Psoas muscle (tissue), 8 donors: ENCODE measurements around the gene GLI3. TPM values are rescaled to one million over a fixed set of nuclear protein-coding genes. Genes with fewer than 3 reads are reported as not detected.

Source experiments
- ATAC-seq, 4 donors: fragments of 200-7000 bp; cut with Tn5 transposase; one replicate each; pipeline ENCODE4 v1.9.1; 2020; ENCODE audit warnings: moderate library complexity in 3 of 4, mild to moderate bottlenecking in 2 of 4
- DNase-seq, 2 donors: peaks; one replicate each; pipeline ENCODE4 v3.0.0-alpha.2; 2020
- H3K27ac ChIP-seq: fragments of 200-600 bp; one replicate; pipeline ENCODE4 v1.8.0; 2022
- H3K27me3 ChIP-seq, 3 donors: fragments of 200-600 bp in 1 of 3; one replicate each; pipeline versions ENCODE4 v1.6.1 to v1.8.0; 2013 to 2022; ENCODE audit warnings: low read length in 2 of 3, mild to moderate bottlenecking in 2 of 3, moderate library complexity in 1 of 3; ENCODE audit not compliant: insufficient read depth in 3 of 3
- H3K36me3 ChIP-seq, 2 donors: fragments of 200-600 bp in 1 of 2; one replicate each; pipeline versions ENCODE4 v1.6.1 to v1.8.0; 2013 to 2022; ENCODE audit warnings: low read depth in 1 of 2, mild to moderate bottlenecking in 1 of 2, moderate library complexity in 1 of 2; ENCODE audit not compliant: insufficient read depth in 1 of 2
- H3K4me1 ChIP-seq: fragments of 200-600 bp; one replicate; pipeline ENCODE4 v1.8.0; 2022
- H3K4me3 ChIP-seq: fragments of 200-600 bp; one replicate; pipeline ENCODE4 v1.8.0; 2022; ENCODE audit warnings: mild to moderate bottlenecking
- H3K9me3 ChIP-seq: fragments of 200-600 bp; one replicate; pipeline ENCODE4 v1.8.0; 2022
- WGBS, 3 donors: extraction: QIAGEN DNeasy Blood & Tissue Kit; methylation state at CpG; one replicate each; pipeline versions ENCODE4 v1.1.6 to v1.1.7; 2013; 5-methylcytosine and 5-hydroxymethylcytosine counted together
- intact Hi-C, 2 donors: fragments of 100-400 bp; cut with DNase I; formaldehyde crosslinking; loops; one replicate each; pipeline versions ENCODE4 v1.11.0 to v1.14.2; 2022
- polyA plus RNA-seq, 3 donors: library from polyadenylated mRNA; stranded (reverse); fragments of 200-250 nt; gene quantifications; one replicate each; pipeline ENCODE4 v1.2.3, GENCODE V29; 2013
- total RNA-seq, 4 donors: library from RNA; stranded (reverse); fragmentation: NEBNext Ultra II Directional in 2 of 4; extraction: Animal tissue kit (Norgen Biotek cat#: 25700) in 2 of 4; gene quantifications; one replicate each; pipeline versions ENCODE4 v1.2.1 to v1.2.4, GENCODE V29; 2021 to 2023
- TF ChIP-seq, protein P1 (sequence below): fragments of 200-600 bp; IDR thresholded peaks from one replicate; pipeline ENCODE4 v1.8.0; 2022; ENCODE audit warnings: antibody characterized with exemption
- donor health status: healthy with polysubstance abuse.
- donor health status: DM: no; HTN: no; CAD: no; lungs with moderate emphysema.
- donor health status: Bipolar disorder and iron deficiency.
- donor health status: healthy.
- donor health status: DM: yes; HTN: yes; CAD: no.
- donor health status: DM: no; HTN: no; CAD: no.
- donor health status: DM: no; HTN: no; CAD: no.
- donor health status: DM: yes; HTN: yes; CAD: no.

Gene GLI3
- total and polyA plus RNA-seq, 7 donors: 0.24 to 4.9 (median 3.2) TPM

- TF ChIP-seq, protein P1, sequence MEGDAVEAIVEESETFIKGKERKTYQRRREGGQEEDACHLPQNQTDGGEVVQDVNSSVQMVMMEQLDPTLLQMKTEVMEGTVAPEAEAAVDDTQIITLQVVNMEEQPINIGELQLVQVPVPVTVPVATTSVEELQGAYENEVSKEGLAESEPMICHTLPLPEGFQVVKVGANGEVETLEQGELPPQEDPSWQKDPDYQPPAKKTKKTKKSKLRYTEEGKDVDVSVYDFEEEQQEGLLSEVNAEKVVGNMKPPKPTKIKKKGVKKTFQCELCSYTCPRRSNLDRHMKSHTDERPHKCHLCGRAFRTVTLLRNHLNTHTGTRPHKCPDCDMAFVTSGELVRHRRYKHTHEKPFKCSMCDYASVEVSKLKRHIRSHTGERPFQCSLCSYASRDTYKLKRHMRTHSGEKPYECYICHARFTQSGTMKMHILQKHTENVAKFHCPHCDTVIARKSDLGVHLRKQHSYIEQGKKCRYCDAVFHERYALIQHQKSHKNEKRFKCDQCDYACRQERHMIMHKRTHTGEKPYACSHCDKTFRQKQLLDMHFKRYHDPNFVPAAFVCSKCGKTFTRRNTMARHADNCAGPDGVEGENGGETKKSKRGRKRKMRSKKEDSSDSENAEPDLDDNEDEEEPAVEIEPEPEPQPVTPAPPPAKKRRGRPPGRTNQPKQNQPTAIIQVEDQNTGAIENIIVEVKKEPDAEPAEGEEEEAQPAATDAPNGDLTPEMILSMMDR: no peak
- intact Hi-C loops: no loop called here
- peaks cover 8% of the 10 kb centered on the region for H3K9me3 ChIP-seq
- H3K27ac ChIP-seq: no peak overlapping the region
- no peaks in the 10 kb centered on the region for H3K36me3 ChIP-seq
- DNase-seq (no peak), ATAC-seq (no peak)
- no peak overlapping the region for H3K4me3 ChIP-seq
- WGBS, 3 donors: 73 to 81% (median 76%) methylated on average over 2 of the region's 2 CpGs
- no peaks in the 10 kb centered on the region for H3K27me3 ChIP-seq
- no peaks in the 10 kb centered on the region for H3K4me1 ChIP-seq
Measured at GRCh38 chr7:42128703-42129102, 108.3 kb downstream of the GLI3 start.

DNA sequence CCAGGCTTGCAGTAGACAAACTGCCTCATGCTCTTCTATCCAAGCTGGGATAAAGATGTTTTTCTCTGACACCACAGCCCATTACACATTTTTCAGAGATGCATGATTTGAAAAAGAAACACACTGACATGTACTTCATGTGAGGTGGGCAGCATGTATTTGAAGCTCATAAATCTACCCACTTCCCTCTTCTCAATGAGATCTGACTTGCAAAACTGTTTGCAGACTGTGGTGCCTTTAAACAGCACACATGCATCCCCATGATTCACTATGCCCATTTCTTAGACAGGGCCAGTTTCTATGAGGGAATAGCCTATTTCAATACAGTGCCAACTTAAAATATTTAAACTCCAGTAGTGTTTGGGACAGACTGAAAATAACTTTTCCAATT, 109.8 kb downstream of the GLI3 start:
- Histone ChIP-seq H3K4me3 (no peak overlapping the region), H3K4me1 (no peaks in the 10 kb centered on the region), H3K36me3 (no peaks in the 10 kb centered on the region), H3K27me3 (no peaks in the 10 kb centered on the region), H3K27ac (no peak overlapping the region), H3K9me3 (peaks cover 8% of the 10 kb centered on the region)
- ATAC-seq (no peak), DNase-seq (no peak)
- intact Hi-C loops: no loop called here
- TF ChIP-seq, protein P1: no peak

DNA sequence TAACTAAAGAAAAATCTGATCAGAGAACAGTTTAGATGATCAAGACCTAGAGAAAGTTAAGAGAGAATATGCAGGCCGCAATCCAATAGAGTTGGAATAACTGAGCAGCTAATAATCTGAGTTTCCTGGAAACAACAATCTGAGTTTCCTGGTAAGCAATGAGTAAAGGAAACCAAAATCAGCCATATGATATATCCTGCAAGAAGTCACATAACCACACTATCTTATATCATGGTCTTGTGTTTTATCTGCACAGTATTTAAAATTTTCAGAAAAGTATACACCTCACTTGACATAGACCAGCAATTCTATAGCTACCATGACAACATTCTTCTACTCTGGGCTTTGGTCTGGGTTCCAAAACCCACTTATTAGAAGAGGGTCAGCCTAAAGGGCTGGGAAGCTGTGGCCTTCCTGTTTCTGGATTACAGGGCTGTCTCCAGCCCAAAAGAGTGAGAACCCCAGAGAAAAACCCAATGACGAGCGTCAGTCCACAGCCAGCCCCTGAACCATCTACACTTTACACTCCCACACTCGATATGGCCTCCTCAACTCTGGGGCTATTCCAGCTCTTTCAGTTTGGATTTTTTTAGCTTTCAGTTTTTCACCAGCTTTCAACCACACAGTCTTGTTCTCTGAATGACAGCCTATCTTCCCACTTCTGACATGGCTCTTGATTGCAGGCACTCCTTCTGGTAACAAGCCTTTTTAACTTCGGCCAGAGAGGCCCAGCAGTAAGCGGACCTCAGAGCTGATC, 110.4 kb downstream of the GLI3 start:
- no peak for ATAC-seq
- WGBS, 3 donors: 87 to 93% (median 92%) methylated on average over 6 of the region's 6 CpGs
- intact Hi-C loops: no loop called here

DNA sequence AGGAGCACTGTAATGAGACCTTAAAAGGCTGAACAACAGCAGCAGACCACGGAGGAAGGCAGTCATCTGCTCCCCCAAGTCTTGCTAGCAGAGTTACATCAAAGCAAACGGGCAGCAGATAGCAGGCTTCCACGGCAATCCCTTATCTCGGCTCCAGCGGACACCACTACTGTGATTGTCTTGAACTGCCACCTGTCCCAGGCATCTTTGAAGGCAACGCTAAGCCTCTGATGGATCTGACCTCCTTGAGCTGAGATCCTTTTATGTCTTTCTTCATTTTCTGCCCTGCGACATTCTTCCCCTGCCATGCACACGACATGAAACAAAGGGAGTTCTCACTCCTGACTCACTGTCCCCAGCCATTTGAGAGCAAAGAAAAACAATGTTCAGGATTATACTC, 111.7 kb downstream of the GLI3 start:
- H3K4me3 ChIP-seq: no peak overlapping the region
- ATAC-seq: no peak

More for the DNA sequence above, 110.4 kb downstream of the GLI3 start:
- no peak for DNase-seq
- TF ChIP-seq, protein P1: no peak
- no peaks in the 10 kb centered on the region for H3K36me3 ChIP-seq
- no peak overlapping the region for H3K4me3 ChIP-seq
- no peaks in the 10 kb centered on the region for H3K4me1 ChIP-seq
- H3K27ac ChIP-seq: no peak overlapping the region
- H3K27me3 ChIP-seq: no peaks in the 10 kb centered on the region
- H3K9me3 ChIP-seq: peaks cover 8% of the 10 kb centered on the region

More for the DNA sequence above, 111.7 kb downstream of the GLI3 start:
- intact Hi-C loops: no loop called here
- TF ChIP-seq, protein P1: no peak
- no peaks in the 10 kb centered on the region for H3K4me1 ChIP-seq
- no peak for DNase-seq
- no peaks in the 10 kb centered on the region for H3K9me3 ChIP-seq
- no peaks in the 10 kb centered on the region for H3K36me3 ChIP-seq
- no peak overlapping the region for H3K27ac ChIP-seq
- 80 to 86% (median 85%) methylated on average over 8 of the region's 8 CpGs for WGBS, 3 donors
- no peaks in the 10 kb centered on the region for H3K27me3 ChIP-seq
